OCI-LY7 (cell line): ENCODE results near the gene ATAD3A. TPM values are rescaled to one million over a fixed set of nuclear protein-coding genes. Genes with fewer than 3 reads are reported as not detected.
"Not testable (repeated sequence)": the region's sequence is repeated elsewhere in the genome, so short reads cannot be mapped to it uniquely, and the experiment has no call there.

ENCODE experiments used
- BruUV-seq: library from RNA; stranded (reverse); fragments of 400-500 nt; replicated peaks from 2 replicates; lab custom pipeline; 2021; lab: Mats Ljungman, UMichigan
- CTCF ChIA-PET: fragments of 300-600 bp; sonication (Branson Sonifier 250); formaldehyde crosslinking; loops from one replicate; lab custom pipeline; 2022; ENCODE audit warnings: antibody characterized with exemption; ENCODE audit not compliant: unreplicated experiment; lab: Charles Lee
- POLR2A ChIA-PET: fragments of 300-600 bp; sonication (Branson Sonifier 250); formaldehyde crosslinking; loops from one replicate; lab custom pipeline; 2022; ENCODE audit warnings: antibody characterized with exemption; lab: Charles Lee
- DNase-seq: peaks from one replicate; pipeline ENCODE4 v3.0.0-alpha.2; 2015; ENCODE audit warnings: low spot score
- H2AFZ ChIP-seq: fragments of 200-600 bp; sonication (generic), shearing (Covaris generic); 2 replicates; pipeline ENCODE4 v1.6.1; 2014; ENCODE audit warnings: mild to moderate bottlenecking, antibody characterized with exemption, low read length, moderate library complexity
- H3K27ac ChIP-seq: fragments of 200-600 bp; sonication (generic); 2 replicates; pipeline ENCODE4 v1.5.1; 2014; ENCODE audit warnings: mixed run types, low read depth, mild to moderate bottlenecking, moderate library complexity, low read length, inconsistent platforms; ENCODE audit not compliant: poor library complexity, severe bottlenecking
- H3K36me3 ChIP-seq: fragments of 200-600 bp; sonication (generic); 2 replicates; pipeline ENCODE4 v1.6.1; 2014; ENCODE audit warnings: mild to moderate bottlenecking, antibody characterized with exemption, low read length, moderate library complexity, mixed read lengths; ENCODE audit not compliant: insufficient read depth
- H3K4me1 ChIP-seq: fragments of 200-600 bp; sonication (generic); 2 replicates; pipeline ENCODE4 v1.5.1; 2014; ENCODE audit warnings: mild to moderate bottlenecking, low read length; ENCODE audit not compliant: insufficient read depth, poor library complexity, severe bottlenecking
- H3K4me2 ChIP-seq: fragments of 200-600 bp; sonication (generic); 2 replicates; pipeline ENCODE4 v1.6.1; 2014; ENCODE audit warnings: mild to moderate bottlenecking, low read length
- H3K4me3 ChIP-seq: fragments of 200-600 bp; sonication (generic); 2 replicates; pipeline ENCODE4 v1.5.1; 2014; ENCODE audit warnings: mild to moderate bottlenecking, low read depth, low read length; ENCODE audit not compliant: poor library complexity, severe bottlenecking
- H3K79me2 ChIP-seq: fragments of 200-600 bp; sonication (generic); 2 replicates; pipeline ENCODE4 v1.6.1; 2016; ENCODE audit warnings: low read depth, mild to moderate bottlenecking, low read length, moderate library complexity, mixed read lengths; ENCODE audit not compliant: insufficient read depth
- H3K9me2 ChIP-seq: fragments of 200-600 bp; sonication (generic); 2 replicates; pipeline ENCODE4 v1.6.1; 2016; ENCODE audit warnings: mild to moderate bottlenecking, low read length, mixed read lengths; ENCODE audit not compliant: insufficient read depth
- H3K9me3 ChIP-seq: fragments of 200-600 bp; sonication (generic); 2 replicates; pipeline ENCODE4 v1.6.1; 2014; ENCODE audit warnings: mild to moderate bottlenecking, mixed run types, low read length, mixed read lengths
- H4K20me1 ChIP-seq: fragments of 200-600 bp; sonication (generic); 2 replicates; pipeline ENCODE4 v1.6.1; 2014; ENCODE audit warnings: mild to moderate bottlenecking, antibody characterized with exemption, low read length, moderate library complexity, mixed read lengths; ENCODE audit not compliant: insufficient read depth
- EZH2phosphoT487 ChIP-seq: fragments of 200-600 bp; sonication (generic); IDR thresholded peaks from 2 replicates; pipeline ENCODE4 v1.6.1; 2018; ENCODE audit warnings: low read depth, borderline replicate concordance, mild to moderate bottlenecking, mixed run types, antibody characterized with exemption, low read length, moderate library complexity, mixed read lengths
- intact Hi-C: fragments of 100-400 bp; cut with micrococcal nuclease; formaldehyde crosslinking; loops from one replicate; pipeline ENCODE4 v1.10.0; 2022; ENCODE audit not compliant: unreplicated experiment
- total RNA-seq, 2 experiments: library from RNA; depleted of rRNA in 1 of 2; stranded (reverse); fragments of >200 nt in 1 of 2; shearing (Covaris generic) in 1 of 2; gene quantifications; 2 replicates each; pipeline ENCODE4 v1.2.3, GENCODE V29; 2014 to 2022
- TF ChIP-seq, protein P1 (sequence below): fragments of 200-600 bp; sonication (generic); conservative IDR thresholded peaks from 2 replicates; pipeline ENCODE4 v1.5.1; 2014; ENCODE audit warnings: mild to moderate bottlenecking, antibody characterized with exemption, low read length, moderate library complexity, mixed read lengths

Gene ATAD3A
- total RNA-seq, 2 experiments from 2014 or later, result 81.9 to 88.6 TPM

DNA sequence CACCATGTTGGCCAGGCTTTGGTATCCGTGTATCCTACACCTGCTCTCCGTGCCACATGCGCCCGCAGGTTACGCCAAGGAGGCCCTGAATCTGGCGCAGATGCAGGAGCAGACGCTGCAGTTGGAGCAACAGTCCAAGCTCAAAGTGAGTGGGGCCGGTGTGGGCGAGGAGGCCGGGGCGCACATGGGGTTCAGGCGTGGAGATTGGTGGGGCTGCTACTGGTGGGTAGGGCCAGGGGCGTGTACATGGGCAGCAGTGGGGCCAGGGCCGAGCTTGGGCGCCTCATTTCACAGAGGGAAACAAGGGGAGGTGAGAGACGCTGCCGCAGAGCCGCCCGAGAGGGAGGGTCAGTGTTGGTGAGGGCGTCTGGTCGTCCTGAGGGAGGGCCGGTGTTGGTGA is 34.8 kb upstream of the ATAD3A start:
- Histone ChIP-seq H4K20me1 (no peaks in the 10 kb centered on the region), H3K9me3 (no peaks in the 10 kb centered on the region), H3K4me1 (peaks cover 10% of the 10 kb centered on the region), H3K4me3 (no peak overlapping the region), H3K79me2 (peaks cover 32% of the 10 kb centered on the region), H3K9me2 (no peaks in the 10 kb centered on the region), H3K4me2 (no peak overlapping the region), H3K36me3 (peaks cover 57% of the 10 kb centered on the region), H2AFZ (no peak overlapping the region), H3K27ac (no peak overlapping the region)
- intact Hi-C loops, result no loop called here
- CTCF ChIA-PET, result no interaction called here
- BruUV-seq, result no TSS peak
- TF ChIP-seq, protein P1, sequence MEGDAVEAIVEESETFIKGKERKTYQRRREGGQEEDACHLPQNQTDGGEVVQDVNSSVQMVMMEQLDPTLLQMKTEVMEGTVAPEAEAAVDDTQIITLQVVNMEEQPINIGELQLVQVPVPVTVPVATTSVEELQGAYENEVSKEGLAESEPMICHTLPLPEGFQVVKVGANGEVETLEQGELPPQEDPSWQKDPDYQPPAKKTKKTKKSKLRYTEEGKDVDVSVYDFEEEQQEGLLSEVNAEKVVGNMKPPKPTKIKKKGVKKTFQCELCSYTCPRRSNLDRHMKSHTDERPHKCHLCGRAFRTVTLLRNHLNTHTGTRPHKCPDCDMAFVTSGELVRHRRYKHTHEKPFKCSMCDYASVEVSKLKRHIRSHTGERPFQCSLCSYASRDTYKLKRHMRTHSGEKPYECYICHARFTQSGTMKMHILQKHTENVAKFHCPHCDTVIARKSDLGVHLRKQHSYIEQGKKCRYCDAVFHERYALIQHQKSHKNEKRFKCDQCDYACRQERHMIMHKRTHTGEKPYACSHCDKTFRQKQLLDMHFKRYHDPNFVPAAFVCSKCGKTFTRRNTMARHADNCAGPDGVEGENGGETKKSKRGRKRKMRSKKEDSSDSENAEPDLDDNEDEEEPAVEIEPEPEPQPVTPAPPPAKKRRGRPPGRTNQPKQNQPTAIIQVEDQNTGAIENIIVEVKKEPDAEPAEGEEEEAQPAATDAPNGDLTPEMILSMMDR, result no peak
- no peak for TF ChIP-seq EZH2phosphoT487
- POLR2A ChIA-PET, result no interaction called here
- no peak for DNase-seq

DNA sequence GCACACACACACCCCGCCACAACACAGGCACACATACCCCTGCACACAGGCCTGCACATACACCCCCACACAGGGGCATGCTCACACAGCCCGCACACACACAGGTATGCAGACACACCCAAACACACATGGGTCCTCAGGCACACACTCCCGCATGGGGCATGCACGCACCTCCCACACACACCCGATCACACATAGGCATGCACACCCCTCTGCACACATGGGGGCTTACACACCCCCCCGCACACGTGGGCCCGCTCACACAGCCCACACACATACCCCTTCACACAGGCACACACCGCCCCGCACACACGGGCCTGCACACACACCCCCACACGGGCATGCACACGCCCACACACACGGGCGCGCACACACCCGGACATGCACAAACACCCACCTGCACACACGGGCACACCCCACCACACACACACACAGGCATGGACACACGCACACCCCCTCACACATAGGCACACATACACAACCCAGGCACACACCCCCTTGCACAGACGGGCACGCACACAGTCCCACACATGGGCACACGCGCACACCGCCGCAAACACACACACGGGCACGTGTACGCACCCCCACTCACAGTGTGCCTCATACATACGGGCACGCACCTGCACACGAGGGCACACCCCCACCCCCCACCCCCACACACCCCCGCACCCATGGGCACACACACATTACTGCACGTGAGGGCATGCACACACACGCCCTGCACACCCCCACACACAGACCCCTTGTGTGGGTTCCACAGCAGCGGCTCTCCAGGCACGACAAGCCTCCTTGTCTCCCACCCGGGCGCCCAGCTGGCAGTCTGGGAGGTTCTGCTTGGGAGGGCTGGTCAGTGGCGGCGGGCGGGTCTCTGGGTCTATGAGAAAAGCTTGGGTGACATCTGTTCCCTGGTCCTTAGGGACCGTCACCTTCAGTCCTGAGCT is 32.1 kb upstream of the ATAD3A start:
- Histone ChIP-seq H2AFZ (no peak overlapping the region), H3K79me2 (peaks cover 8% of the 10 kb centered on the region; the same call in 1 of the 2 replicates), H3K36me3 (peaks cover 69% of the 10 kb centered on the region), H3K27ac (no peak overlapping the region), H3K4me1 (no peaks in the 10 kb centered on the region), H4K20me1 (no peaks in the 10 kb centered on the region), H3K9me2 (no peaks in the 10 kb centered on the region), H3K9me3 (no peaks in the 10 kb centered on the region), H3K4me2 (no peak overlapping the region), H3K4me3 (no peak overlapping the region)
- ChIA-PET POLR2A (no interaction called here), CTCF (no interaction called here)
- DNase-seq, result no peak
- no TSS peak for BruUV-seq
- intact Hi-C loops, result no loop called here
- TF ChIP-seq, protein P1, result no peak
- no peak for TF ChIP-seq EZH2phosphoT487

DNA sequence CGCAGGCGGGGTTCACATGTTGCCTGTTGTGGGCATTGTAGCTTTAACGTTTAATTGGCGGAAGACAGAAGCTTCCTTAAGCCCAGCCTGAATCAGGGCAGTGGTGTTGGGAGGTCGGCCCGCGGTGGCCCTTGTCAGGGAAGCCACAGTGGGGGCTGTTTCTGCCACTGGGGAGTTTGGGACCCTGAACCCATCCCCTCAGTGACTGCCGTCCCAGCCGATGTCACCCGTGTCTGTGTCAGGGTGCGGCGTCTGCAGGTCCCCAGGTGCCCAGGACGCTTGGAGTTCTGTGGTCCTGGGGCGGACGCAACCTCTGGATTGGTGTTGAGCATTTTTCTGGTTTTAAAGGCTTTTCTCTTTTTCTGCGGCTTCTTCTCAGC is 31.5 kb upstream of the ATAD3A start:
- BruUV-seq, intact Hi-C loops, H3K9me2 ChIP-seq, H3K4me1 ChIP-seq, CTCF ChIA-PET, H3K27ac ChIP-seq, POLR2A ChIA-PET, H3K9me3 ChIP-seq, H3K4me3 ChIP-seq, DNase-seq, H3K79me2 ChIP-seq, H3K4me2 ChIP-seq, H2AFZ ChIP-seq, H4K20me1 ChIP-seq: not testable (repeated sequence)
- peaks cover 69% of the 10 kb centered on the region for H3K36me3 ChIP-seq

DNA sequence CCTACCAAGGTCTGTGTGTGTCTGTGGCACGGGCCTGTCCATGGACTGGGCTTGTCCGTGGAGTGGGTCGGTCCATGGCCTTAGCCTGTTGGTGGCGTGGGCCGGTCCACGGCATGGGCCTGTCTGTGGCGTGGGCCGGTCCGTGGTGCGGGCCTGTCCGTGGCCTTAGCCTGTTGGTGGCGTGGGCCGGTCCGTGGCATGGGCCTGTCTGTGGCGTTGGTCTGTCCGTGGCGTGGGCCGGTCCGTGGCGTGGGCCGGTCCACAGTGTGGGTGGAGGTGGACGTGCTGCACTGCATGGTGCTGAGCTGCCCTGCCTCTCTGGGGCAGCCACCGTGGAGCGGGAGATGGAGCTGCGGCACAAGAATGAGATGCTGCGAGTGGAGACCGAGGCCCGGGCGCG is 30.2 kb upstream of the ATAD3A start:
- H4K20me1 ChIP-seq, H3K4me3 ChIP-seq, DNase-seq, H3K27ac ChIP-seq, H3K9me3 ChIP-seq, H2AFZ ChIP-seq, POLR2A ChIA-PET, H3K79me2 ChIP-seq, H3K9me2 ChIP-seq, BruUV-seq, H3K4me1 ChIP-seq, H3K4me2 ChIP-seq, CTCF ChIA-PET, intact Hi-C loops: not testable (repeated sequence)
- H3K36me3 ChIP-seq, result peaks cover 70% of the 10 kb centered on the region
